ENCODE data around the gene COL4A3. TPM values are rescaled to one million over a fixed set of nuclear protein-coding genes. Genes with fewer than 3 reads are reported as not detected.

Gene COL4A3
- total and polyA plus RNA-seq, 11 donors: 0.55 to 6.9 (median 1.9) TPM

- Histone ChIP-seq H3K27ac (no peak overlapping the region), H3K4me1 (peaks cover 0 to 13% (median 0%) of the 10 kb centered on the region in 12 donors), H3K36me3 (no peaks in the 10 kb centered on the region), H3K4me3 (no peak overlapping the region), H3K9me3 (peaks cover 0 to 8% (median 4%) of the 10 kb centered on the region in 12 donors), H3K27me3 (no peaks in the 10 kb centered on the region)
- intact Hi-C loops (cut with DNase I): no loop called here
- DNase-seq: no peak
- 65 to 77% (median 72%) methylated on average over 2 of the region's 2 CpGs for WGBS, 4 donors
- no peak for ATAC-seq
- TF ChIP-seq POLR2A (IDR thresholded peaks at IDR 0.05) (no peak), CTCF (IDR thresholded peaks at IDR 0.05) (no peak)
These were observed 16.3 kb upstream of the COL4A3 start for GRCh38 chr2:227148106-227148505.

DNA sequence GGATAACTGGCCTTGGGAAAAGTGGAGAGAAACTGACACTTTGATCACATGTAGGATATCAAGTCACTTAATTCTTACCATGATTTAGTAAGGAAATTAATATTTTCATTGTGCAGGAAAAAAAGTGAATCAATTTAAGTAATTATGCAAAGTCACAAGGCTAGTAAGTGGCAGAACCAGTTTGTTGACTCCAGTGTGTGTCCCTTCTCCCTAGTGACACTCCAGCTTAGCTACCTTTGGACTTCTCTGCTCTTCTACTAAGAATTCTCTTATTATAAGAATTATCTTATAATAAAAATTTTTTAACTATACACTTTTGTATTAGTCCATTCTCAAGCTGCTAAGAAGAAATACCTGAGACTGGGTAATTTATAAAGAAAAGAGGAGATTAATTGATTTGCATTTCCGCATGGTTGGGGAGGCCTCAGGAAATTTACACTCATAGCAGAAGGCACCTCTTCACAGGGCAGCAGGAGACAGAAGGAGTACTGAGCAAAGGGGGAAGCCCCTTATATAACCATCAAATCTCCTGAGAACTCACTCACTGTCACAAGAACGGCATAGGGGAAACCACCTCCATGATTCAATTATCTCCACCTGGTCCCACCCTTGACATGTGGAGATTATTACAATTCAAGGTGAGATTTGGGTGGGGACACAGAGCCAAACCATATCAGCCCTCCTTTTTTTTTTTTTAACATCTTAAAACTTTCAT lies 14.0 kb upstream of the COL4A3 start:
- Histone ChIP-seq H3K9me3 (peaks cover 0 to 8% (median 4%) of the 10 kb centered on the region in 12 donors), H3K4me1 (peaks cover 0 to 27% (median 5%) of the 10 kb centered on the region in 12 donors), H3K27ac (no peak overlapping the region), H3K4me3 (no peak overlapping the region), H3K27me3 (no peaks in the 10 kb centered on the region), H3K36me3 (no peaks in the 10 kb centered on the region)
- TF ChIP-seq POLR2A (IDR thresholded peaks at IDR 0.05) (no peak), CTCF (IDR thresholded peaks at IDR 0.05) (no peak)
- ATAC-seq (no peak), DNase-seq (no peak)
- intact Hi-C loops (cut with DNase I): no loop called here
- WGBS, 4 donors: 64 to 84% (median 72%) methylated on average over 2 of the region's 2 CpGs

GRCh38 chr2:227152093-227152766 lies 12.2 kb upstream of the COL4A3 start:
- TF ChIP-seq POLR2A (IDR thresholded peaks at IDR 0.05) (no peak), CTCF (IDR thresholded peaks at IDR 0.05) (no peak)
- peaks cover 0 to 8% (median 4%) of the 10 kb centered on the region in 12 donors for H3K9me3 ChIP-seq
- no peak overlapping the region for H3K4me3 ChIP-seq
- no peak for DNase-seq
- H3K36me3 ChIP-seq: no peaks in the 10 kb centered on the region
- H3K27me3 ChIP-seq: peaks cover 0 to 5% (median 0%) of the 10 kb centered on the region in 9 donors
- ATAC-seq: no peak
- 93 to 97% (median 95%) methylated on average over 2 of the region's 2 CpGs for WGBS, 4 donors
- peaks cover 0 to 27% (median 5%) of the 10 kb centered on the region in 12 donors for H3K4me1 ChIP-seq
- intact Hi-C loops (cut with DNase I): no loop called here
- peak overlapping the region in 6 of 12 donors; percentile 11 to 82 (median 61) for H3K27ac ChIP-seq

DNA sequence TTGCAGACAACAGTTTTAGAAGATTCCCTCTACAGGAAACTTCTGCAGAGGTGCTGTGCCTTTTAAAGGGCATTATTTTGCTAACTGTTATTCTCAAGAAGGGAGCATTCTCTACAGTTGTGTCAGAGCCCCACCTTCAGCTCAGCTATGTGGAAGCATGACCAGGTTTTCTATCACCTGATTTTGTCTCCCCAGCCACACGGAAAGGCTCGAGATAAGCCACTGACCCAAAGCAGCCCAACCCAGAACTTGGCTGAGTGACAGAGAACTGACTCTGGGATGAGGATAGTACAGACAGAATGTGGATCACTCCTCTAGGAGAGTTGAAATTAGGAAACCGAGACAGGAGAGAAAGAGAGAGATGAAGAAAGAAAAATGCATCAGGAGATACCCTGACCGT lies 11.1 kb upstream of the COL4A3 start:
- ATAC-seq (peak; percentile 10 to 39 (median 27)), DNase-seq (no peak)
- H3K36me3 ChIP-seq: no peaks in the 10 kb centered on the region
- TF ChIP-seq CTCF (IDR thresholded peaks at IDR 0.05) (no peak), POLR2A (IDR thresholded peaks at IDR 0.05) (no peak)
- WGBS, 4 donors: 50 to 64% (median 59%) methylated on average over 4 of the region's 4 CpGs
- H3K4me1 ChIP-seq: peaks cover 0 to 27% (median 5%) of the 10 kb centered on the region in 12 donors
- peak overlapping the region in 1 of 12 donors; percentile 1 for H3K4me3 ChIP-seq
- peaks cover 0 to 5% (median 0%) of the 10 kb centered on the region in 9 donors for H3K27me3 ChIP-seq
- H3K9me3 ChIP-seq: peaks cover 0 to 3% (median 0%) of the 10 kb centered on the region in 12 donors
- peak overlapping the region in 10 of 12 donors; percentile 31 to 82 (median 62) for H3K27ac ChIP-seq
- intact Hi-C loops (cut with DNase I): no loop called here

Data from heart left ventricle (tissue), 16 donors.